Skeletal muscle satellite cell (primary cell): ENCODE results near the gene PM20D1.
"Not testable (repeated sequence)": the region's sequence is repeated elsewhere in the genome, so short reads cannot be mapped to it uniquely, and the experiment has no call there.

ENCODE experiments used
- H3K27me3 ChIP-seq: 2 replicates; pipeline ENCODE4 v1.7.0; 2013; ENCODE audit warnings: low read length; ENCODE audit not compliant: control insufficient read depth, insufficient read depth
- H3K36me3 ChIP-seq: 2 replicates; pipeline ENCODE4 v1.7.0; 2013; ENCODE audit warnings: mild to moderate bottlenecking, control low read depth, low read length; ENCODE audit not compliant: insufficient read depth
- H3K4me1 ChIP-seq: 2 replicates; pipeline ENCODE4 v1.7.0; 2013; ENCODE audit warnings: low read length; ENCODE audit not compliant: control insufficient read depth, insufficient read depth
- H3K4me2 ChIP-seq: 2 replicates; pipeline ENCODE4 v1.7.0; 2013; ENCODE audit warnings: mild to moderate bottlenecking, low read length
- H3K4me3 ChIP-seq: 2 replicates; pipeline ENCODE4 v1.7.0; 2013; ENCODE audit warnings: low read length
- H3K9ac ChIP-seq: 2 replicates; pipeline ENCODE4 v1.7.0; 2013; ENCODE audit warnings: mild to moderate bottlenecking, low read depth, low read length, moderate library complexity
- H3K9me3 ChIP-seq: replicated peaks from 2 replicates; pipeline ENCODE4 v1.7.0; 2013; ENCODE audit warnings: mild to moderate bottlenecking, control low read depth, low read length

PM20D1 gene

GRCh38 chr1:205840146-205840923 lies 9.6 kb downstream of the PM20D1 start:
- H3K4me1 ChIP-seq = peaks cover 7% of the 10 kb centered on the region
- no peak overlapping the region for H3K4me2 ChIP-seq
- no peaks in the 10 kb centered on the region for H3K36me3 ChIP-seq
- no peak overlapping the region for H3K4me3 ChIP-seq
- no peaks in the 10 kb centered on the region for H3K9me3 ChIP-seq
- H3K9ac ChIP-seq = no peak overlapping the region
- no peaks in the 10 kb centered on the region for H3K27me3 ChIP-seq

- Histone ChIP-seq H3K9me3 (no peaks in the 10 kb centered on the region), H3K36me3 (no peaks in the 10 kb centered on the region), H3K4me1 (peaks cover 7% of the 10 kb centered on the region), H3K4me2 (no peak overlapping the region), H3K4me3 (no peak overlapping the region), H3K27me3 (peaks cover 2% of the 10 kb centered on the region), H3K9ac (no peak overlapping the region)
Measured at GRCh38 chr1:205837382-205837970, 12.5 kb downstream of the PM20D1 start.

- Histone ChIP-seq H3K4me1 (peaks cover 7% of the 10 kb centered on the region), H3K9me3 (no peaks in the 10 kb centered on the region), H3K4me3 (no peak overlapping the region), H3K4me2 (no peak overlapping the region), H3K9ac (no peak overlapping the region), H3K27me3 (peaks cover 3% of the 10 kb centered on the region), H3K36me3 (no peaks in the 10 kb centered on the region)
Measured at GRCh38 chr1:205834751-205835150, 15.2 kb downstream of the PM20D1 start.

- Histone ChIP-seq H3K4me2 (no peak overlapping the region), H3K4me1 (no peaks in the 10 kb centered on the region), H3K9me3 (no peaks in the 10 kb centered on the region), H3K36me3 (no peaks in the 10 kb centered on the region), H3K9ac (no peak overlapping the region), H3K27me3 (peaks cover 9% of the 10 kb centered on the region), H3K4me3 (no peak overlapping the region)
Measured at GRCh38 chr1:205832326-205832751, 17.6 kb downstream of the PM20D1 start.

GRCh38 chr1:205827623-205828022 lies 22.3 kb downstream of the PM20D1 start:
- H3K36me3 ChIP-seq = no peaks in the 10 kb centered on the region
- no peak overlapping the region for H3K4me2 ChIP-seq
- H3K9ac ChIP-seq = no peak overlapping the region

GRCh38 chr1:205826995-205827394 lies 22.9 kb downstream of the PM20D1 start:
- H3K9me3 ChIP-seq = no peaks in the 10 kb centered on the region
- H3K4me3 ChIP-seq = no peak overlapping the region
- no peaks in the 10 kb centered on the region for H3K4me1 ChIP-seq
- no peaks in the 10 kb centered on the region for H3K36me3 ChIP-seq
- H3K4me2 ChIP-seq = no peak overlapping the region
- no peak overlapping the region for H3K9ac ChIP-seq
- H3K27me3 ChIP-seq = peaks cover 18% of the 10 kb centered on the region

More at GRCh38 chr1:205827623-205828022, 22.3 kb downstream of the PM20D1 start:
- Histone ChIP-seq H3K4me1 (no peaks in the 10 kb centered on the region), H3K4me3 (no peak overlapping the region), H3K9me3 (no peaks in the 10 kb centered on the region), H3K27me3 (peaks cover 20% of the 10 kb centered on the region)

GRCh38 chr1:205826016-205826806 lies 23.7 kb downstream of the PM20D1 start:
- H3K9me3 ChIP-seq = no peaks in the 10 kb centered on the region
- H3K4me3 ChIP-seq = no peak overlapping the region
- no peaks in the 10 kb centered on the region for H3K4me1 ChIP-seq
- peaks cover 18% of the 10 kb centered on the region for H3K27me3 ChIP-seq
- no peak overlapping the region for H3K4me2 ChIP-seq
- H3K36me3 ChIP-seq = no peaks in the 10 kb centered on the region
- H3K9ac ChIP-seq = no peak overlapping the region

GRCh38 chr1:205824180-205824579 lies 25.8 kb downstream of the PM20D1 start:
- H3K9ac ChIP-seq = no peak overlapping the region
- no peak overlapping the region for H3K4me3 ChIP-seq
- no peaks in the 10 kb centered on the region for H3K4me1 ChIP-seq
- no peaks in the 10 kb centered on the region for H3K9me3 ChIP-seq
- no peak overlapping the region for H3K4me2 ChIP-seq
- H3K36me3 ChIP-seq = no peaks in the 10 kb centered on the region
- peaks cover 18% of the 10 kb centered on the region for H3K27me3 ChIP-seq

GRCh38 chr1:205823260-205823659 lies 26.7 kb downstream of the PM20D1 start:
- not testable (repeated sequence) for H3K9ac ChIP-seq, H3K9me3 ChIP-seq, H3K4me3 ChIP-seq, H3K36me3 ChIP-seq, H3K4me1 ChIP-seq, H3K4me2 ChIP-seq
- H3K27me3 ChIP-seq = peaks cover 18% of the 10 kb centered on the region

- peaks cover 12% of the 10 kb centered on the region for H3K27me3 ChIP-seq
Measured at GRCh38 chr1:205822397-205822796, 27.5 kb downstream of the PM20D1 start.

GRCh38 chr1:205817988-205818387 lies 31.9 kb downstream of the PM20D1 start:
- Histone ChIP-seq H3K4me2 (no peak overlapping the region), H3K36me3 (no peaks in the 10 kb centered on the region), H3K9ac (no peak overlapping the region), H3K27me3 (no peaks in the 10 kb centered on the region), H3K9me3 (no peaks in the 10 kb centered on the region), H3K4me1 (peaks cover 6% of the 10 kb centered on the region), H3K4me3 (no peak overlapping the region)

More at GRCh38 chr1:205822397-205822796, 27.5 kb downstream of the PM20D1 start:
- H3K9ac ChIP-seq = no peak overlapping the region
- H3K4me3 ChIP-seq = no peak overlapping the region
- no peak overlapping the region for H3K4me2 ChIP-seq
- H3K9me3 ChIP-seq = no peaks in the 10 kb centered on the region
- H3K4me1 ChIP-seq = no peaks in the 10 kb centered on the region
- H3K36me3 ChIP-seq = no peaks in the 10 kb centered on the region
